ENCODE measurements around the gene CCKAR.

The CCKAR gene

DNA sequence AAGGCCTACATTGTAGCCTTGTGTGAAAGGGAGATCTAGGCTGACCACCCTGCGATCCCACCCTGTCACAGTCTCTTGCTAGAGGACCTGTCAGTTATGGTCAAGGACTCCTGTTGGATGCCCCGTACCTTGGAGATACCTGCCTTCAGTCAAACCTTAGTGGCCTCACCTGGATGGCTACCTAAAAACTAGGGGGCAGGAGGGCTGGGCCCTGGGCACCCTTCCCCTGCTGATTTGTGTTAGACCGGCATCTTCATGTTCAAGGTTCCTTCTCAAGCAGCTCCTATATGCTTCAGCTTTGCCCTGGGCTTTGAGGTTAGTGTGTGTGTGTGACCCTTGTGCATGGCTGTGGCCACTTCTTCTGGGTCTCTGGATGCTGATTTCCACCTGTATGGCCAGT, 35.3 kb downstream of the CCKAR start:
- TF ChIP-seq GABPA (IDR thresholded peaks at IDR 0.05; ENCODE audit: low read depth), result no peak
- TF ChIP-seq, protein P1, sequence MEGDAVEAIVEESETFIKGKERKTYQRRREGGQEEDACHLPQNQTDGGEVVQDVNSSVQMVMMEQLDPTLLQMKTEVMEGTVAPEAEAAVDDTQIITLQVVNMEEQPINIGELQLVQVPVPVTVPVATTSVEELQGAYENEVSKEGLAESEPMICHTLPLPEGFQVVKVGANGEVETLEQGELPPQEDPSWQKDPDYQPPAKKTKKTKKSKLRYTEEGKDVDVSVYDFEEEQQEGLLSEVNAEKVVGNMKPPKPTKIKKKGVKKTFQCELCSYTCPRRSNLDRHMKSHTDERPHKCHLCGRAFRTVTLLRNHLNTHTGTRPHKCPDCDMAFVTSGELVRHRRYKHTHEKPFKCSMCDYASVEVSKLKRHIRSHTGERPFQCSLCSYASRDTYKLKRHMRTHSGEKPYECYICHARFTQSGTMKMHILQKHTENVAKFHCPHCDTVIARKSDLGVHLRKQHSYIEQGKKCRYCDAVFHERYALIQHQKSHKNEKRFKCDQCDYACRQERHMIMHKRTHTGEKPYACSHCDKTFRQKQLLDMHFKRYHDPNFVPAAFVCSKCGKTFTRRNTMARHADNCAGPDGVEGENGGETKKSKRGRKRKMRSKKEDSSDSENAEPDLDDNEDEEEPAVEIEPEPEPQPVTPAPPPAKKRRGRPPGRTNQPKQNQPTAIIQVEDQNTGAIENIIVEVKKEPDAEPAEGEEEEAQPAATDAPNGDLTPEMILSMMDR (IDR thresholded peaks at IDR 0.05; ENCODE audit: insufficient read depth, low read length), result no peak
- TF ChIP-seq REST (IDR thresholded peaks at IDR 0.05; ENCODE audit: insufficient replicate concordance, low read depth), result no peak
- no peak for TF ChIP-seq POLR2AphosphoS5 (IDR thresholded peaks at IDR 0.05; ENCODE audit: low read depth)
- no peak for TF ChIP-seq SPI1 (IDR thresholded peaks at IDR 0.05; ENCODE audit: borderline replicate concordance, low read depth)
- DNase-seq (ENCODE audit: low read depth in 1 of 2, low spot score in 1 of 2), result no peak
- Histone ChIP-seq H3K4me3 (replicated peaks; ENCODE audit: insufficient read depth, low read length) (no peak overlapping the region), H3K27ac (replicated peaks) (no peak overlapping the region), H3K27me3 (ENCODE audit: insufficient read depth, poor library complexity, severe bottlenecking) (no peaks in the 10 kb centered on the region)

GRCh38 chr4:26452565-26453531, 37.4 kb downstream of the CCKAR start:
- no peaks in the 10 kb centered on the region for H3K27me3 ChIP-seq (ENCODE audit: insufficient read depth, poor library complexity, severe bottlenecking)
- no peak for DNase-seq (ENCODE audit: low read depth in 1 of 2, low spot score in 1 of 2)
- H3K27ac ChIP-seq (replicated peaks), result no peak overlapping the region
- no peak for TF ChIP-seq SPI1 (IDR thresholded peaks at IDR 0.05; ENCODE audit: borderline replicate concordance, low read depth)
- no peak for TF ChIP-seq POLR2AphosphoS5 (IDR thresholded peaks at IDR 0.05; ENCODE audit: low read depth)
- no peak for TF ChIP-seq GABPA (IDR thresholded peaks at IDR 0.05; ENCODE audit: low read depth)
- no peak for TF ChIP-seq REST (IDR thresholded peaks at IDR 0.05; ENCODE audit: insufficient replicate concordance, low read depth)
- TF ChIP-seq, protein P1 (IDR thresholded peaks at IDR 0.05; ENCODE audit: insufficient read depth, low read length), result no peak
- H3K4me3 ChIP-seq (replicated peaks; ENCODE audit: insufficient read depth, low read length), result no peak overlapping the region

- H3K27ac ChIP-seq (replicated peaks), result no peak overlapping the region
These were observed 38.7 kb downstream of the CCKAR start for GRCh38 chr4:26451597-26451996.

More at GRCh38 chr4:26451597-26451996, 38.7 kb downstream of the CCKAR start:
- TF ChIP-seq SPI1 (IDR thresholded peaks at IDR 0.05; ENCODE audit: borderline replicate concordance, low read depth) (no peak), REST (IDR thresholded peaks at IDR 0.05; ENCODE audit: insufficient replicate concordance, low read depth) (no peak), GABPA (IDR thresholded peaks at IDR 0.05; ENCODE audit: low read depth) (no peak), POLR2AphosphoS5 (IDR thresholded peaks at IDR 0.05; ENCODE audit: low read depth) (no peak)
- TF ChIP-seq, protein P1 (IDR thresholded peaks at IDR 0.05; ENCODE audit: insufficient read depth, low read length), result no peak
- no peak overlapping the region for H3K4me3 ChIP-seq (replicated peaks; ENCODE audit: insufficient read depth, low read length)
- DNase-seq (ENCODE audit: low read depth in 1 of 2, low spot score in 1 of 2), result no peak
- H3K27me3 ChIP-seq (ENCODE audit: insufficient read depth, poor library complexity, severe bottlenecking), result no peaks in the 10 kb centered on the region

Data from HL-60 (cell line).